Keratinocyte (primary cell): ENCODE measurements around the gene CLBA1. TPM values are rescaled to one million over a fixed set of nuclear protein-coding genes. Genes with fewer than 3 reads are reported as not detected.
"Not testable (repeated sequence)": the region's sequence is repeated elsewhere in the genome, so short reads cannot be mapped to it uniquely, and the experiment has no call there.

Experiments
- DNase-seq: peaks from one replicate; pipeline ENCODE4 v3.0.0-alpha.2; 2011; ENCODE audit warnings: low read depth, missing footprints, low spot score
- FAIRE-seq: peaks from 2 replicates; lab custom pipeline; 2011; peaks lifted over from hg19 to GRCh38; lab: Jason Lieb, UNC
- H2AFZ ChIP-seq: 2 replicates; pipeline ENCODE4 v1.6.0; 2012; ENCODE audit warnings: low read length, control low read depth, inconsistent platforms; ENCODE audit not compliant: control insufficient read depth
- H3K27ac ChIP-seq: 2 replicates; pipeline ENCODE4 v1.5.1; 2011; ENCODE audit warnings: low read length; ENCODE audit not compliant: control insufficient read depth, insufficient read depth
- H3K27me3 ChIP-seq: 3 replicates; pipeline ENCODE4 v1.6.0; 2011; ENCODE audit warnings: low read length; ENCODE audit not compliant: control insufficient read depth, insufficient read depth; ENCODE audit errors: extremely low read depth
- H3K36me3 ChIP-seq, 2 experiments: 2 replicates in 1 of 2; 3 replicates in 1 of 2; pipeline ENCODE4 v1.5.1; 2011; ENCODE audit warnings: low read length in 2 of 2, mild to moderate bottlenecking in 1 of 2; ENCODE audit not compliant: control insufficient read depth in 2 of 2, insufficient read depth in 2 of 2; ENCODE audit errors: extremely low read depth in 1 of 2
- H3K4me1 ChIP-seq: 3 replicates; pipeline ENCODE4 v1.5.1; 2011; ENCODE audit warnings: low read length; ENCODE audit not compliant: control insufficient read depth, insufficient read depth; ENCODE audit errors: extremely low read depth
- H3K4me2 ChIP-seq: 3 replicates; pipeline ENCODE4 v1.6.0; 2011; ENCODE audit warnings: low read depth, low read length; ENCODE audit not compliant: control insufficient read depth, insufficient read depth; ENCODE audit errors: extremely low read depth
- H3K4me3 ChIP-seq, 3 experiments: fragments of 200-600 bp in 1 of 3; sonication (generic) in 1 of 3; 2 replicates in 2 of 3; 3 replicates in 1 of 3; pipeline ENCODE4 v1.5.1; 2011 to 2016; ENCODE audit warnings: low read length in 3 of 3, mild to moderate bottlenecking in 3 of 3, control low read depth in 2 of 3, inconsistent platforms in 1 of 3, low read depth in 1 of 3, mixed read lengths in 1 of 3, mixed run types in 1 of 3, moderate library complexity in 1 of 3; ENCODE audit not compliant: control insufficient read depth in 2 of 3, insufficient read depth in 2 of 3; ENCODE audit errors: extremely low read depth in 1 of 3
- H3K79me2 ChIP-seq: 2 replicates; pipeline ENCODE4 v1.6.0; 2012; ENCODE audit warnings: low read length; ENCODE audit not compliant: control insufficient read depth, insufficient read depth
- H3K9ac ChIP-seq: 3 replicates; pipeline ENCODE4 v1.6.0; 2011; ENCODE audit warnings: low read length; ENCODE audit not compliant: control insufficient read depth, insufficient read depth; ENCODE audit errors: extremely low read depth
- H3K9me1 ChIP-seq: 3 replicates; pipeline ENCODE4 v1.6.0; 2011; ENCODE audit warnings: low read length; ENCODE audit not compliant: control insufficient read depth, insufficient read depth; ENCODE audit errors: extremely low read depth
- H3K9me3 ChIP-seq: 2 replicates; pipeline ENCODE4 v1.5.1; 2012; ENCODE audit warnings: low read depth, low read length; ENCODE audit not compliant: control insufficient read depth
- H4K20me1 ChIP-seq: 3 replicates; pipeline ENCODE4 v1.6.0; 2011; ENCODE audit warnings: low read length; ENCODE audit not compliant: control insufficient read depth, insufficient read depth; ENCODE audit errors: extremely low read depth
- EZH2 ChIP-seq: IDR thresholded peaks from one replicate; pipeline ENCODE4 v1.6.1; 2012; ENCODE audit warnings: inconsistent platforms, mild to moderate bottlenecking, low read length, moderate library complexity
- dilution Hi-C: fragments of 300-500 bp; cut with MboI; formaldehyde crosslinking; loops from one replicate; pipeline ENCODE4 v1.7.0; 2020; ENCODE audit warnings: low sequenced_read_pairs; ENCODE audit not compliant: extremely low pct_ligation_motif_present
- polyA plus RNA-seq, 5 experiments: library from polyadenylated mRNA; depleted of rRNA in 3 of 5; stranded (reverse) in 3 of 5; stranded (forward) in 1 of 5; unstranded in 1 of 5; fragments of >200 nt; gene quantifications; 1 replicate in 1 of 5; 2 replicates in 3 of 5; 3 replicates in 1 of 5; pipeline versions ENCODE4 v1.2.1 to v1.2.3, GENCODE V29; 2011 to 2012; ENCODE audit warnings: missing spikeins in 2 of 5, low read depth in 1 of 5, low replicate concordance in 1 of 5
- TF ChIP-seq, protein P1 (sequence below), 3 experiments: IDR thresholded peaks in 1 of 3; conservative IDR thresholded peaks in 1 of 3; optimal IDR thresholded peaks in 1 of 3; 2 replicates in 2 of 3; 3 replicates in 1 of 3; pipeline versions ENCODE3 to v1.5.1; 2011; ENCODE audit warnings: low read length in 3 of 3, mild to moderate bottlenecking in 3 of 3, moderate library complexity in 2 of 3, control low read depth in 1 of 3, inconsistent platforms in 1 of 3; ENCODE audit not compliant: insufficient read depth in 2 of 3; ENCODE audit errors: extremely low read depth in 1 of 3

The CLBA1 gene
- polyA plus RNA-seq, 1 donor (not counting 4 experiments of a cell fraction or from before 2014, with no cell fraction given) = 8.6 TPM

- peaks cover 5% of the 10 kb centered on the region for H3K79me2 ChIP-seq
Observed at GRCh38 chr14:105030194-105030593, 44.6 kb downstream of the CLBA1 start.

DNA sequence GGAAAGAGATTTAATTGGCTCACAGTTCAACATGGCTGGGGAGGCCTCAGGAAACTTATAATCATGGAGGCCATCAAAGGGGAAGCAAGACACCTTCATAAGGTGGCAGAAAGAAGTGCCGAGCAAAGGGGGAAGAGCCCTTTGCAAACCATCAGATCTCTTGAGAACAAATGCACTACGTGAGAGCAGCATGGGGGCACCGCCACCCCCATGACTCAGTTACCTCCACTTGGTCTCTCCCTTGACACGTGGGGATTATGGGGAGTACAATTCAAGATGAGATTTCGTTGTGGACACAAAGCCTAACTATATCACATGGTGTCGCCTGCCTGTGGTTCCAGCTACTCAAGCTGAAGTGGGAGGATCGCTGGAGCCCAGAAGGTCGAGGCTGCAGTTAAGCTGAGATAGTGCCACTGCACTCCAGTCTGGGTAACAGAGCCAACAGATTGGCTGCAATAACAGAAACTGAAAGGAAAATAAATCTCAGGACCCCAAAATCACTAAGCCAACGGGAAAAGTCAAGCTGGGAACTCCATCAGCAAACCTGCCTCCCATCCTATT, 45.3 kb downstream of the CLBA1 start:
- Histone ChIP-seq H3K4me3 (no peak overlapping the region), H3K36me3 (peaks cover 0 to 2% of the 10 kb centered on the region in 2 experiments), H3K4me2 (no peak overlapping the region), H3K9me3 (no peaks in the 10 kb centered on the region), H3K9ac (no peak overlapping the region), H3K4me1 (peaks cover 38% of the 10 kb centered on the region), H3K27ac (no peak overlapping the region), H2AFZ (no peak overlapping the region), H3K27me3 (no peaks in the 10 kb centered on the region), H3K79me2 (peaks cover 5% of the 10 kb centered on the region), H3K9me1 (no peaks in the 10 kb centered on the region), H4K20me1 (no peaks in the 10 kb centered on the region)
- DNase-seq (no peak), FAIRE-seq (no peak)
- dilution Hi-C loops = no loop called here
- TF ChIP-seq, protein P1, sequence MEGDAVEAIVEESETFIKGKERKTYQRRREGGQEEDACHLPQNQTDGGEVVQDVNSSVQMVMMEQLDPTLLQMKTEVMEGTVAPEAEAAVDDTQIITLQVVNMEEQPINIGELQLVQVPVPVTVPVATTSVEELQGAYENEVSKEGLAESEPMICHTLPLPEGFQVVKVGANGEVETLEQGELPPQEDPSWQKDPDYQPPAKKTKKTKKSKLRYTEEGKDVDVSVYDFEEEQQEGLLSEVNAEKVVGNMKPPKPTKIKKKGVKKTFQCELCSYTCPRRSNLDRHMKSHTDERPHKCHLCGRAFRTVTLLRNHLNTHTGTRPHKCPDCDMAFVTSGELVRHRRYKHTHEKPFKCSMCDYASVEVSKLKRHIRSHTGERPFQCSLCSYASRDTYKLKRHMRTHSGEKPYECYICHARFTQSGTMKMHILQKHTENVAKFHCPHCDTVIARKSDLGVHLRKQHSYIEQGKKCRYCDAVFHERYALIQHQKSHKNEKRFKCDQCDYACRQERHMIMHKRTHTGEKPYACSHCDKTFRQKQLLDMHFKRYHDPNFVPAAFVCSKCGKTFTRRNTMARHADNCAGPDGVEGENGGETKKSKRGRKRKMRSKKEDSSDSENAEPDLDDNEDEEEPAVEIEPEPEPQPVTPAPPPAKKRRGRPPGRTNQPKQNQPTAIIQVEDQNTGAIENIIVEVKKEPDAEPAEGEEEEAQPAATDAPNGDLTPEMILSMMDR (optimal IDR thresholded peaks at IDR 0.05 in 1 of 3, IDR thresholded peaks at IDR 0.05 in 1 of 3, conservative IDR thresholded peaks at IDR 0.05 in 1 of 3; ENCODE audit: extremely low read depth in 1 of 3, insufficient read depth in 2 of 3, low read length in 3 of 3) = no peak
- TF ChIP-seq EZH2 = no peak

More at GRCh38 chr14:105030194-105030593, 44.6 kb downstream of the CLBA1 start:
- Histone ChIP-seq H3K27ac (no peak overlapping the region), H3K9me3 (no peaks in the 10 kb centered on the region), H3K4me2 (no peak overlapping the region), H4K20me1 (no peaks in the 10 kb centered on the region), H2AFZ (no peak overlapping the region), H3K4me1 (peaks cover 45% of the 10 kb centered on the region), H3K9ac (no peak overlapping the region), H3K4me3 (no peak overlapping the region), H3K27me3 (no peaks in the 10 kb centered on the region), H3K9me1 (no peaks in the 10 kb centered on the region), H3K36me3 (peaks cover 0 to 2% of the 10 kb centered on the region in 2 experiments)
- TF ChIP-seq, protein P1 (optimal IDR thresholded peaks at IDR 0.05 in 1 of 3, IDR thresholded peaks at IDR 0.05 in 1 of 3, conservative IDR thresholded peaks at IDR 0.05 in 1 of 3; ENCODE audit: extremely low read depth in 1 of 3, insufficient read depth in 2 of 3, low read length in 3 of 3) = no peak
- TF ChIP-seq EZH2 = no peak
- dilution Hi-C loops = no loop called here
- DNase-seq = no peak
- FAIRE-seq = no peak

DNA sequence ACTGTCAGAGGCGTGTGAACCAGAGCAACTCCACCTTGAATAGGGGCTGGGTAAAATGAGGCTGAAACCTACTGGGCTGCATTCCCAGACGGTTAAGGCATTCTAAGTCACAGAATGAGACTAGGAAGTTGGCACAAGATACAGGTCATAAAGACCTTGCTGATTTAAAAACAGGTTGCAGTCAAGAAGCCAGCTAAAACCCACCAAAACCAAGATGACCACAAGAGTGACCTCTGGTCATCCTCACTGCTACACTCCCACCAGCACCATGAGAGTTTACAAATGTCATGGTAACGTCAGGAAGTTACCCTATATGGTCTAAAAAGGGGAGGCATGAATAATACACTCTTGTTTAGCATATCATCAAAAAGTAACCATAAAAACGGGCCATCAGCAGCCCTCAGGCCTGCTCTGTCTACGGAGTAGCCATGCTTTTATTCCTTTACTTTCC, 46.9 kb downstream of the CLBA1 start:
- H3K9me1 ChIP-seq, H2AFZ ChIP-seq, H3K79me2 ChIP-seq, H3K36me3 ChIP-seq, DNase-seq, H4K20me1 ChIP-seq, dilution Hi-C loops, FAIRE-seq, H3K27me3 ChIP-seq, H3K9me3 ChIP-seq: not testable (repeated sequence)
- Histone ChIP-seq H3K4me1 (peaks cover 26% of the 10 kb centered on the region), H3K4me3 (peak overlapping the region; percentile 48 to 81 (median 59)), H3K4me2 (peak overlapping the region; percentile 93), H3K9ac (peak overlapping the region; percentile 81), H3K27ac (peak overlapping the region; percentile 80)
